NCI-H774 (cell line): ENCODE data around the gene SYNPR.
A peak's percentile ranks its signal among the peaks of the same experiment; 100 is the strongest.

Experiments
- DNase-seq: peaks from one replicate; lab custom pipeline; 2025; lab: John Stamatoyannopoulos, UW

The SYNPR gene

DNA sequence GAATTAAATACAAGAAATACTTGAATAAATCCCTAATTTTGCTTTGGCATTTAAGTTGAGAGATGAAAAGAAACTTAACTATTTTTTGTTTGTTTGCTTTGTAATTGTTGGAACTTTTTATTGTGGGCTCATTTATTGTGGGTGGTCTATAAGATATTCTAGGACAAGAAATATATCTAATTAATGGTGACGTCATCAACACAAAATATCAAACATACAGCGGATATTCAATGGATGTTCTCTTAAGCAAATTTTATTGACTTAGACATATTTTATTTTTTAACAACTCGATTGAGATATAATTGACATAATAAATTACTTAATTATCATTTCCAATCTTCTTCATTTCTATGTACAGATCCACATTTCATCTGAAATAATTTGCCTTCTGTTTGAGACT, 30.0 kb downstream of the SYNPR start:
- DNase-seq = no peak

DNA sequence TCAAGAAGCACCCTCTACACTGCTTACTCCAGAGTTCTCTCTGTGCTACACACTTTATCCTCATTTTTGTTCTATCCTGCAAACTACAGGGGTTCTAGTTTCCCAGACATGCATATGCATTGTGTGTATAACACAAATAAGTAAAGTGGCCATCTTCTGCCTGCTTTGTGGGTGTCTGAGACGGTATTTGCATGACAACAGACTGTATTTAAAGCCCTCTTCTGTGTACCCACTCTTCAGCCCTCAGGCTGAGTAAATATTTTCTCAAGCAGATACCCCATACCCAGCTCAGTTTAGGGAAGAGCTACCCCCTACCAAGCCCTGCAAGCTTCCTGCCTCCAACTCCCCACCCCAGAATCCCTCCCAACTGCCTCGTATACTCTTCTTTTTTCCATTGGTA, 31.7 kb downstream of the SYNPR start:
- no peak for DNase-seq

DNA sequence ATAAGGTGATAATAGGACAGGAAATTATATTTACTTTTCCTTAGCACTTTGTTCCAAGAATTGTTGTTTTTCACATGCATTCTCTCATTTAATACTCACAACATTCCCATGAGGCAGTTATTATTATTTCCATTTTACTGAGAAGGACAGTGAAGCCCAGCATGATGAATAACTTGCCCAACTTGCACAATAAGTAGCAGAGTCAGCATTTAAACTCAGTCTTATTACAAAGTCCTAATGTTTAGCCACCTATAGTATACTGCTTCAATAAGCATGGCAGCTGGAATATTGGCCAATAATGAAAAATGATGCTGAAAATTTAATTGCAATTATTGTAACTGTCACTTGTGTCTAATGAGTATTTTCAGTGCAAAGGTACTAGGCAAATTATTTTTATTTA, 45.7 kb downstream of the SYNPR start:
- no peak for DNase-seq

DNA sequence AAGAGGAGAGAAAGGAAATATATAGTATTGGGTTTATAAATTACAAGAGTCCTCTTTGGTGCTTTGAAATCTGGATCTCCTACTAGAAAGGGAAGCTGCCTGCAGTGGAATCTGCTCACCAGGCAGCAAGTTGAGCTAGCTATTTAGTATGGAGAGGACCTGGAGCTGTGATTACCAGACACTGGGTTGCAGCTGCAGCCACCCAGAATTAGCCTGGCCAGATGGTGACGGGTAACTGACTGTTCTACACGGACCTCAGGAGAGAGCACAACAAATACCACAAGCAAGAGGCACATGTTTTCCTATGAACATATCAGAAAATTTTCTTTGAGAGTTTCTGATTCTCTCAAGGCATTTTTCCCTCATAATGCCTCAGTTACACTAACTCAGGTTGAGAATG, 46.5 kb downstream of the SYNPR start:
- DNase-seq = no peak

DNA sequence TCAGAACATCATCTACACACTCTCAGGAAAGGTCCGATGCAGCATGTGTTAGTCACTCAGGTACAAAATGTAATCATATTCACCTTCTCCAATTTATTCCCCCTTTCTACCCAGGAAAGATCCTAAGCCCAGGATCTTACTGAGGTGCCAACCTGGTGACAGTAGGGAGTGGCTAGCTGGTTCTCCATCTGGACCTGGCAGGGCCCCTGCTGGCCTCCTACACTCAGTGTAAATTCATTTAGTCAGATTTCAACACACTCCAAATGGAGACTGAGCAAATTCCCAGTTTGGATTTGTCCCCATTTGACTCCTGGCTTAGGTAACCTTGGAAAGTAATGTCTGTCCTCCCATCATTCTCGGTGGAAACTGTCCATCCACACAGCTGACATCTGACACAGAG, 47.3 kb downstream of the SYNPR start:
- no peak for DNase-seq

DNA sequence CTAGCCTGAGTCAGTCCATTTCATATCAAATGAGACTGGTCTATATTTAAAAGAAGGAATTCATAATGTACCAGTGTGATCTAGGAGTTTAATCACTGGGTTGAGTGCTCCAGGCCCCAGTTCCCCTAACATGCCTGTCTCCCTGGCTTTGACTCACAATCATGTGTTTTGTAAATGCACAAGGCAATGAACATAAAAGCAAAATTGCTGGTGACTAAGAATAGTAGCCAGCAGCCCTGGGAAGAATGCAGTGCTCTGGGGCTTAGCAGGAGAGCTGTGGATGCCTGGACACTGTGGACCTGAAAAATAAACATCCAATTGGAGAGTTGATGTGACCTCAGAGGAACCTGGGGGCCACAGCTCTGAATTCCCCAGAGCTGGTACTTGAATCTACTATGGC, 50.3 kb downstream of the SYNPR start:
- no peak for DNase-seq

DNA sequence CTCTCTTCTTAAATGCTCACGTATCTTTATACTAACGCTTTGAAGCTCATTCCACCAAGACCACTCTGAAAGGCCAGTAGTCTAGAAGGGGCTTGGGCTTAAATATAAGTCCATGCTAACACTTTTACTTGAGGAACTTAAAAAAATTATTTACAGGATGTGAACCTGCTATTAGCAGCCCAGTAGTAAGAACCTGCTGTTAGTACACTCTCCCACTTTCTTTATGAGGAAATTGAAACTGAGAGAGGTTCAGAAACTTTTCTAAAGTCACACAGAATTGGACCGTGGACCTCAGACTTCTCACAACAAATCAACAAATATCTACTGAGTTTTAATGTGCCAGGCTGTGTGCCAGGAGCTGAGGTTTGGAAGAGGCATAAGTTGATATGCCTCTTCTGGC, 53.4 kb downstream of the SYNPR start:
- no peak for DNase-seq

DNA sequence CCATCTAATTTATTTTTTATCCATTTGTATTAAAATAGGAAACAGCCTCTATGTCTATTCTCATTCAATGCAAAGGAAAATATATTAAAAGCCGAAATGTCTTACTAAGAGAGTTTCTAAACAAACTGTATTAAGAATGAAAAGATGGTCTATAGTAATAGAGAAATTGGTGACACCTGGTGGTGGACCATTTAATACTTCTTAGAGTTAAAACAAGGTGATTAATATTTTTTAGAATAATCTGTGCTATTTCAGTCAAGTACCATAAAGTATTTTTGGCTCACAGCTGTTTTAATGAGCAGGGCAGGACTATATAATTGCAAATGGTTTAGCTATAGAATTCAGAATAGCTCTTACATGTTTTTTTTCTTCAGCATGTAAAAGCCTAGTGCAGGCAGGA, 55.7 kb downstream of the SYNPR start:
- no peak for DNase-seq

DNA sequence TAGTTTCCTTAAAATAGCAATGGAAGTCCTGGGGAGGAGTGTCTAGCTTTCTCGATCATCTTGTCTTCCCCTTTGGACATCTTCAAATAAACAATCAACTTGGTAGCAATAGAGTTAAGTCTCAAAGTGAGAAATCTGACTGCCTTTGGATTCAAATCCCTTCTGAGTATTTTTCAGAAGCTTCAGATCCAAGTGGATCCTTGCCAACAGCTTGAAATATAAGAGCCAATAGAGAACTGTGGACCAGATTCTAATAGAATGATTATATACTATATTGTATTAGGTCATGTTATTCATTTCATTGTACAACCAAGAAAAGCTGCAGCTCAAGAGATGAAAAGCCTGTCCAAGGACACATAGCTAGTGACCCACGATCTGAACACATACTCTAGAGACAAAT, 60.2 kb downstream of the SYNPR start:
- no peak for DNase-seq

DNA sequence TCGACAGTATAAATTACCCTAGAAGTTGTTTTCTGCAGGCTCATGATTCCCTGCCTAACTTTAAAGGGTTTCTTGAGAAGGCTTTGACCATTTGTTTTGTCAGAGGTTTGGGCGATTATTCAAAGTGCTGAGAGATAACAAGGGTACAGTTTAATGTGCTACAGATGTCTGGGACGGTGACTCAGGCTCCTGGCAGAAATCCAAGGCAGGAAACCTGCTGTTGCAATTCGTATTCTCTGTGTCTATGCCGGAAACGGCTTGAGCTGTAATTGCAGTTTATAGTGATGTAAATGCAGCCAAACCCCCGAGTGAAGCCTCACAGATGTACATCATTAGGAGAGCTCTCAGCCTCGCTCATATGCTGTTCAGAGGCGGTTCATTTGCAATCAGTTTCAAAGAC, 65.6 kb downstream of the SYNPR start:
- DNase-seq = peak; percentile 73

DNA sequence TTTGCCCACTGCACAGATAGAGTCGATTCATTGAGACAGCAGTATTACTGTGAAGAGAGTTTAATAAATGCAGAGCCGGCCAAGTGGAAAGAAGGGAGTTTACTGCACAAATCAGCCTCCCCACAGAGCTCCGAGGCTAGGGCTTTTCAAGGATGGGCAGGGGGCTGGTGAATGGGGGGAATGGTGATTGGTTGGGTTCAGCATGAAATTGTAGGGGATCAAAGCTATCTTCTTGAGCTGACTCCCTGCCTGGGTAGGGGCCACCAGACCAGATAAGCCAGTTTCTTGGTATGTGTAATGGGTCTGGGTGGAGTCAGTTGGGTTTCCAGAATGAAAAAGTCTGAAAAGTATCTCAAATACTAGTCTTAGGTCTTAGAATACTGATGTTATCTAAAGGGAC, 66.6 kb downstream of the SYNPR start:
- DNase-seq = no peak

DNA sequence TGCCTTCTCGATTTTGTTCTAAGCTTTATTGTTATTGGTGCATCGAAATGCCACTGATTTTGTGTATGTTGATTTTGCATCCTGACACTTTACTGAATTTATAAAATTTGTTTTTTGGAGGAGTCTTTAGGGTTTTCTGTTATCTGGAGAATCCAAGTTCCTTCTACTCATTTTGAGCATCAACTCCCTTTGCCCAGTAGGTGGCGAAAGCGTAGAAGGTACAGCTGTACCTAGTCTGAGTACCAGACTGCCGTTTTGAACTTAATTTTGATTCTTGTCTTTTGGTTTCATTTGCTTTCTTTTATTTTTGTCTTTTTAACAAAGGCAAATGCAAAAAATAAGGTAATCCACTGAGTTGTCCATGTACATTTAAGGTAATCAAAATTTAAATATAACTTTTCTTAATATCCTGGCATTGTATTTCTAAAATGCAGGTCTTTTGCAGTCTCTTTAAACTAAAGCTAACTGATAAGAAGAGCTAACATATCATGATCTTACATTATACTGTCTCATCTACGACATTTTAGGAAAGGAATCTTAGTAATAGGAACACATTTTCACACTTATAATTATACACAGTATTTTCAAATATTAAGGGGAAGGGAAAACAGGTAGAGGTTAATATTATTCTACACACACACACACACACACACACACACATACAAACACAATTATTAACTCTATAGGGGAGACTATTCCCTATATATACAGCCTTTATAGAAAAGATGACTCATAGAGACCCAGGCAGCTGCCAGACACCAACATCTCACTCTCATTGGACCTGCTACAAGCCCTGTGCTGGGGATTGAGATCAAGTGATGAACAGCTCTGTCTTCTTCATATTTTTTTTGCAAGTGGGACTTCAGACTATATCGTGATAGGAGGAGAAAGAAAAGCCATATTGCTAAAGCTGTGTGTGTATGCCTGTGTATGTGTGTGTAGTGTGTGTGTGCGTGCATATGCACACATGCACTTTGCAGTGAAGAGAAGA, 71.8 kb downstream of the SYNPR start:
- no peak for DNase-seq

DNA sequence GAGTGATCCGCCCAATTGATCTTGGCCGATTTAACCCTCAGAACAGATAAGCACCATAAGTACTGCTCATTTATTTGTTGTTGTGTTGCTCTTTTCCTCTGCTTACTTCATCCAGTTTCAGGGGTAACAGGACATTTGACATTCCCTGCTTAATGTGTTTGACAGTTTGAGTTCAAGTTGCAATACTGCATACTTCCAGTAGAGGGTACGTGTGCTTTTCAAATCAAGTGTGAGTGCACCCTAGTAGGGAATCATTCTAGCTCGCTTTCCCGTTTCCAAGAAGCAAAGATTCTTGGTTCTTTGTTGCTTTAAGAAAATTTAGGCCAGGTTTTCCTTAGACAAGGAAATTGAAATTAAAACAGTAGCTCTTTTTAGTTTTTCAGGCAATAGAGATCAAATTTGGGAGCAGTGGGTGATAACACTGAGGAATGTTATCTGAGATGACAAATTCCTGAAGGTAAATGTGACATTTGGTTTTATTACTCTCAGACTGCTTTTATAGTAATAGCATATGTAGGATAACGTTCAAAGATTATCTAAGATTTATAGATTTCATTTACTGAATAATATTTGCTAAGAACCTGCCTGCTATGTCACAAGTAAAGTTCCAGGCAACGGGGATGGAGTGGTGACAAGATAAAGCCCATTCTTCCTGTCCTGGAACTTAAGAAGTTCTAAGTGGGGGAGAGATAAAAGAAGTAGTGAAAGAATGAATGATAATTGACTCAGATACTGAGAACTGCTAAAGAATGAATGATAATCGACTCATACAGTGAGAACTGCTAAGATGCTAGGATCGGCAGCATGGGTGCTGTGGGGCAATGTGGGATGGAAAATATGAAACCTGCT, 73.3 kb downstream of the SYNPR start:
- DNase-seq = peak; percentile 17

DNA sequence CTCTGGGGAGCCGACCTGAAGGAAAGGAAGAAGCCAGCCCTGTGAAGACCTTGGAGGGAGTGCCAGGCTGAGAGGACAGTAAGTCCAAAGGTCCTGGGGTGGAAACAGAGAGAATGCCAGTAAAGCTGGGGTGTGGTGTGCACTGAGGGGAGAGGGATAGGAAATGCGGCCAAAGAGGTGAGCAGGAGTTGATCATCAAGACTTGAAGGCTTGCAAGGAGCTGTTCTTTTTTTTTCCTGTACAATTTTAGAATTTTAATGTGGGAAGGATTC, 73.8 kb downstream of the SYNPR start:
- DNase-seq = no peak

DNA sequence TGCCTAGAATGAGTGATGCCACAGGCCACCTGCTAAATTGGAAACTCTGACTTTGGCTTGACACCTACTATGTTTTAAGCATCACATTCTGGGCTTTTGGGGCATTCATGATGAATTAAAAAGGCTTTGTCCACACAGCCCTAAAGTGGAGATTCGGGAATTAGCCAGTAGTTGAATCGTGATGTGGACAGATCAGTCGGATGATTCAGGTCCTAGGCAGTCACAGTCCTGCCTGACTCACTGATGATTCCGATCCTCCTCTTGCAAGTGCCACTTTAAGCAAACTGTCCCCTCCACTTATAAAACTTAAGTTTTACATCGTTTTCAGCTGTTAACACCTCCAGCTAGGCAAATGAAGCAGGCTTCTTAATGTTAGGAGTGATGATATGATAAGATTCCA, 75.3 kb downstream of the SYNPR start:
- DNase-seq = no peak

DNA sequence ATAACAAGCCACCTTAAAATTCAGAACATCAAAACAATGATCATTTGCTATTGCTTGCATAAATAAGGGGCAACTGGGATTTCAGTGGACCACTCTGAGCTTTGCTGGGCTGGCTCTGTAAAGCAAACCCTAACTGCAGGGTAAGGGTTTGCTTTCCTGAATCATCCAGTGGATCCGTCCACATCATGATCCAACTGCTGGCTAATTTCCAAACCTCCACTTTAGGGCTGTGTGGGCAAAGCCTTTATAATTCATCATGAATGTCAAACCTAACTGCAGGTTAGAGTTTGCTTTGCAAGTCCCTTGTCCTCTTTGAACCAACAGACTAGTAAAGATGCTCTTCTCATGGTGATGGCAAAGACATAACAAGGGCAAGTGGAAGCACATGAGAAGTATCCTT, 76.1 kb downstream of the SYNPR start:
- no peak for DNase-seq

DNA sequence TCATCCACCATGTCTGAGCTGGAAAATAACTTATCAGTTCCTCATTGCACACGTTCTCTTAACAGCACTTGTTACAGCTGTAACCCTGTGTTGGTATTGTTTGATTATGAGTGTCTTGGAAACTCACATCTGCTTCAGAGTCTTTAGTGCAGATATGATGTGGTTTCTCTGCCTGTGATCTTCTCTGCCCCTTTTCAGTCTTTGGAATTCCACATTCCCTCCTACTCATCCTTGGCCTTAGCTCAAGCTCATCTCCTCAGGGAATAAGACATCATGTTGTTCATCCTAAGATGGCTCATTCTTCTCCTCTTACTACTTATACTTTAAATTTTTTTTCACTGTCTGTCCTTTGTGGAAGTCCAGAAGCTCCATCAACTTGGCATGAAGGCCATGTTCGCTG, 77.7 kb downstream of the SYNPR start:
- DNase-seq = no peak

DNA sequence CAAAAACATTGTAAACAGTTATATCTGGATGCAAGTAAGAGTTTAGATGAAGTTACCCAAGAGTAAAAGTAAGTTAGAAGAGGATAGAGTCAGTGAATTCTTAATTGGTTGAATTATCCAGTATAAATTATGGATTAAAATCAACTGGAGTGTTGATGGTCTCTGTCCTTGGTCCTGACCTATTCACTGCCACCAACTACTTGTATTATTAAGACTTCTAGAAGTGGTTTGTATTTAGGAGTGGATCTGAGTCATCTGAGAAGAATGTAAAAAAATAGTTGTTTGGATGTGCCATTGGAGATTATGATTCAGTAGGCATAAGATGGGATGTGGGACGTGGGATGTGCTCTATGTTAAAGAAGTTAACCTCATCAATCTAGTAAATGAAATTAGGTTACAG, 86.4 kb downstream of the SYNPR start:
- DNase-seq = no peak

DNA sequence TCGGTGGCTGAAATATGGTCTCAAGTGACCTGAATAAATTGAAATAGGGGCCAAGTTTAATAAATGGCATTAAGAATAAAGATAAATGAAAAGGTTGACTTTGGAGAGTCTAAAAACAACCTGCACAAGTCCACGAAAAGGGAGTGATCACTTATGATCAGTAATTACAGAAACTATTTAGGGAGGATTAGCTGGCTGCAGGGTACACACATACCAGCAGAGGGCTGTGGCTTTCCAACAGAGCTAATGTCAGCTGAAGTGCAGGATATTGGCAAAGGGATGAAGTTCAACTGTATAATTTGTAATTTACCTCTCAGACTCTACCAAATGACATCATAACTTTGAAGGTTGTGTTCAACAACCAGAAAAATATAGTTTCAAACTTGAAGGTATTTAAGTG, 86.8 kb downstream of the SYNPR start:
- DNase-seq = no peak

DNA sequence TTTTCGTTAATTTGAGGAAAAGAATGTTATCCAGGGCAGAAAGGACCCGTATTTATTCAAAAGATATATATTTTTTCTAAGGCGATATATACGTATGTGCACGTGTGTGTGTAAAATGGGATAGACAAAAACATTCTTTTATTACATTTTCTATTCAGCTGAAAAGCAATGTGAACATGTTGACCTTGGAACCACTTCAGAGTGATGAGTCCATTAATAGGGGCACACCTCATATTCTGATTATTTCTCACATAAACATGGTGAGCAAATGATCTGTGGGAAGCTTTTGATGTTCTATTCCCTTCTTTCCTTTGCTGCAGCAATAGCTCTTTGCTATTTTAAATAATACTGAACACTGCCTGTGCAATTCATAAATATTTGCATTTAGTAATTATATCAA, 87.6 kb downstream of the SYNPR start:
- no peak for DNase-seq

DNA sequence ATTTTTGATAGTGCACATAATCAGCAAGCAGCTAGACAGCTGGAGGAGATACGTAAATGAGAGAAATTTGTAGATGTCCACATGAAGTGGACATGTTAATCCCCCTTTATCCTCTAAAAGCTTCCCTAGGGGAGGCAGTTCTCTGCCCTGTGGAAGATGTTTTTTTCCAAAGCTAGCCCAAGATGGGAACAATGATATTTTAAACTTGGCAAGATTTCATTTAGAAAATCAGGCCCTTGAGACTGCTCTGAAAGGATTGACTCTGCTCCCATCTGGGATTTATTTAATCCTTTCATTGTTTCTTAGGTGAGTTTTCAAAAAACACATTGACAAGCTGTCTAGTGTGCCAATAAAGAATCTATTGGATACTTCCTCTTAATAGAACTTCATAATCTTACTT, 92.0 kb downstream of the SYNPR start:
- DNase-seq = no peak

DNA sequence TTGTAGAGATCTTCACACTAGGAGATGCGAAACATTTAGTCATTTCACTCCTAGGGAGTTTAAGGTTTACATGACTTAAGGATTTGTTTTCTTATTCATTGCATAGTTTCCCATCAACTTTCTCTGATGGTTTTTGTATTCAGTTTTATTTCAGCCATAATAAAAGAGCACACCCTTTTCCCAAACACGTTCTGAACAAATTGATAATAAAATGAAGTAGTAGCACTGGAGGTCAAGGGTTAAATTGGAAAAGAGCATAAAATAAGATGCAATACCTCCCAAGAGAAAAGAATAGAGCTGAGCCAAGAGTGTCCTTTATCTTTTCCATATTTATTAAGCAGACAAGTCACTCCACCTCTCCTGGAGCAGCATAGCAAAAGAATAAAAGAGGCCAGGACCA, 104.9 kb downstream of the SYNPR start:
- no peak for DNase-seq

DNA sequence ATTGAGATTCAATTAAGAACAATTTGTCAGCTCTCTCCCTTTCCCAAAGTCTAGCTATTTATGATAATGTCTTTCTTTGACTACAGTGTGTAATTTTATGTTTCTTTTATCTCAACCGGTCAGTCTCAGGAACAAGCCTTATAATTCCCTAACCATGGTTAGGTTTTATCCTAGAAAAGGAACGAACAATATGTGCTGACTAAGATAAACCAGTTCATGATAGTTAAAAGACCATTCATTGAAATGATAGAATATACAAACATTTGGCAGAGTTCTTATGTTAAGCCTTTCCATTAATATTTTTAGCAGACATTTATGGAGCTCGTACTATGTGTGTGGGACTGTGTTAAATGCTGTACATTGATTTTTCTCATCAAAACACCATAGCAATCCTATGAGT, 106.3 kb downstream of the SYNPR start:
- DNase-seq = no peak

DNA sequence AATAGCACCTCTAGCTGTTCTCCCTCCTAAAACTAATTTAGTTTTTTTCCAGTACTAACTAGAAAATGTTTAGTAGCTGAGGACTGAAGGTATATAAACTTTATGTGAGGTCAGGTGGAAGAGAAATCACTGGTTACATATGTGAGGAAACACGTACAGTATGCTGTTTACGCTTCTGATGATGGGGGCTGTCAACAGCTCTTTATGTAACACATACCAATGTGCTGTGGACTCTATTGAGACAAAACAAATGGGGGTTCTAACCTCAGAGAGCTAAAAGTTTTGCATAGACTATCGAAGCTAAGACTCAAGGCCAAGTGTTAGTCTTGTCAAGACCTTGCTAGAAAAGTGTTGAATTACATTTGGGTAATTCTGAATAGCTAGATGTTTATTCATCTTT, 107.5 kb downstream of the SYNPR start:
- no peak for DNase-seq
